PC-3 (cell line): ENCODE measurements around the gene GNA15. TPM values are rescaled to one million over a fixed set of nuclear protein-coding genes. Genes with fewer than 3 reads are reported as not detected.
"Not testable (repeated sequence)": the region's sequence is repeated elsewhere in the genome, so short reads cannot be mapped to it uniquely, and the experiment has no call there.

Experiments
- ATAC-seq: fragments of 200-7000 bp; cut with Tn5 transposase; 2 replicates; pipeline ENCODE4 v1.9.1; 2020; ENCODE audit warnings: mild to moderate bottlenecking, moderate library complexity
- BruUV-seq: library from RNA; stranded (reverse); fragments of 400-500 nt; replicated peaks from 2 replicates; lab custom pipeline; 2021; lab: Mats Ljungman, UMichigan
- CTCF ChIA-PET: fragments of 300-600 bp; sonication (Branson Sonifier 250); formaldehyde crosslinking; loops from one replicate; lab custom pipeline; 2022; ENCODE audit warnings: antibody characterized with exemption; lab: Charles Lee
- POLR2A ChIA-PET: fragments of 300-600 bp; sonication (Branson Sonifier 250); formaldehyde crosslinking; loops from one replicate; lab custom pipeline; 2022; ENCODE audit warnings: antibody characterized with exemption; ENCODE audit not compliant: unreplicated experiment; lab: Charles Lee
- DNase-seq: peaks from one replicate; pipeline ENCODE4 v3.0.0-alpha.2; 2015
- H2AFZ ChIP-seq: fragments of 300-600 bp; sonication (generic); 2 replicates; pipeline ENCODE4 v1.6.0; 2016; ENCODE audit warnings: antibody characterized with exemption, low read length
- H3F3A ChIP-seq: fragments of 300-600 bp; sonication (generic); one replicate; pipeline ENCODE4 v1.6.0; 2017; ENCODE audit warnings: antibody characterized with exemption, low read length, control low read depth, mild to moderate bottlenecking; ENCODE audit not compliant: unreplicated experiment
- H3K27ac ChIP-seq: fragments of 300-600 bp; sonication (generic); 2 replicates; pipeline ENCODE4 v1.5.1; 2016; ENCODE audit warnings: mild to moderate bottlenecking, low read length
- H3K27me3 ChIP-seq: fragments of 300-600 bp; sonication (generic); 2 replicates; pipeline ENCODE4 v1.6.1; 2016; ENCODE audit warnings: low read length, mixed read lengths
- H3K36me3 ChIP-seq: fragments of 300-600 bp; sonication (generic); 2 replicates; pipeline ENCODE4 v1.6.1; 2016; ENCODE audit warnings: low read depth, mixed run types, low read length, mixed read lengths
- H3K4me1 ChIP-seq: fragments of 300-600 bp; sonication (generic); 2 replicates; pipeline ENCODE4 v1.5.1; 2016; ENCODE audit warnings: low read length; ENCODE audit not compliant: insufficient read depth
- H3K4me2 ChIP-seq: fragments of 300-600 bp; sonication (generic); 2 replicates; pipeline ENCODE4 v1.6.0; 2016; ENCODE audit warnings: low read length
- H3K4me3 ChIP-seq: fragments of 300-600 bp; sonication (generic); 2 replicates; pipeline ENCODE4 v1.5.1; 2016; ENCODE audit warnings: mild to moderate bottlenecking, low read length, mixed read lengths
- H3K79me2 ChIP-seq: fragments of 300-600 bp; sonication (generic); 2 replicates; pipeline ENCODE4 v1.6.1; 2017; ENCODE audit warnings: low read length, mixed read lengths
- H3K9ac ChIP-seq: fragments of 300-600 bp; sonication (generic); 2 replicates; pipeline ENCODE4 v1.6.0; 2016; ENCODE audit warnings: mild to moderate bottlenecking, low read length
- H3K9me2 ChIP-seq: fragments of 300-600 bp; sonication (generic); replicated peaks from 2 replicates; pipeline ENCODE4 v1.6.1; 2016; ENCODE audit warnings: mixed run types, low read length, mixed read lengths
- H3K9me3 ChIP-seq: fragments of 300-600 bp; sonication (generic); 2 replicates; pipeline ENCODE4 v1.6.1; 2016; ENCODE audit warnings: low read length, mixed read lengths
- H4K20me1 ChIP-seq: fragments of 300-600 bp; sonication (generic); 2 replicates; pipeline ENCODE4 v1.6.1; 2016; ENCODE audit warnings: low read length, mixed read lengths
- EZH2 ChIP-seq: fragments of 300-600 bp; sonication (generic); IDR thresholded peaks from one replicate; pipeline ENCODE4 v1.6.1; 2017; ENCODE audit warnings: antibody characterized with exemption, mild to moderate bottlenecking, low read length; ENCODE audit not compliant: unreplicated experiment
- EZH2phosphoT487 ChIP-seq: fragments of 300-600 bp; sonication (generic); IDR thresholded peaks from 2 replicates; pipeline ENCODE4 v1.6.1; 2018; ENCODE audit warnings: mild to moderate bottlenecking, antibody characterized with exemption, low read length, borderline replicate concordance
- intact Hi-C: fragments of 100-400 bp; cut with micrococcal nuclease; formaldehyde crosslinking; loops from 2 replicates; pipeline ENCODE4 v1.9.0; 2023
- total RNA-seq: library from RNA; depleted of rRNA; stranded (reverse); fragments of >200 nt; gene quantifications from 2 replicates; pipeline ENCODE4 v1.2.3, GENCODE V29; 2014
- TF ChIP-seq, protein P1 (sequence below): fragments of 300-600 bp; sonication (generic); conservative IDR thresholded peaks from 2 replicates; pipeline ENCODE4 v1.5.1; 2017; ENCODE audit warnings: antibody characterized with exemption, low read depth, mild to moderate bottlenecking, low read length

Gene GNA15
- total RNA-seq, 1 experiment from 2014 or later = not detected

DNA sequence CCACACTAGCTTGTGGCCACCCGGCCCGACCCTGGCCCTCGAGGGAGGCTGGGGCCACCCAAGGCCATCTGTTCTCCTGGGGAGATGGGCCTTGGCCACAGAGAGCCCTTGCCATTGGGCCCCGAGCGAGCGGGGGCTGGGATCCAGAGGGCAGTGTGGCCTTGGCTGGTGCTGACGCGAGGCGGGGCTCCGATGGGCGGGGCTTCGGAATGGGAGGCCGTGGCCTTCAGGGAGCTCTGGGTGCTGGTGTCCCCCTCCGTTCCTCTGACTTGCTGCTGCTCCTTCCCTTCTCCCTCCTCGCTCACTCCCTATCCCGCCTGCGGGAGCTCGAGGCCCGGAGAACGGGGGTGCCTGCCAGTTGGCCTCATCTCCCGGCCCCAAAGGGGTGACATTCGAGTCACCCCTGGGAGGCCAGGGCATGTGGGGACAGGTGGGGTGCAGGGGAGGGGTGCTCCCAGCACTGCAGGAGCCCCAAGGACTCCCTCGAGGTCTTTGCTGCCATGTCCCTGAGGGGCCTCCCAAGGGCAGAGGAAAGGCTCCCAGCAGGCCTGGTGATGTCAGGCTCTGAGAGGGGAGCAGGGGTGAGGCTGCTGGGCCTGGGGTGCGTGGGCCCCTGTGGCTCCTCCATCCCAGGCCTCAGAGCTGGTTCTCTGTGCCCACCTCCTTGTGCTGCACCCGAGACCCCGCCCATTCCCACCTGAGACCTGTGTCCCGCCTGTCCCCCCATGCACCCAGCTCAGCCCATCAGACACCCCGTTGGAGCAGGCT is 54.1 kb downstream of the GNA15 start:
- H3F3A ChIP-seq = no peaks in the 10 kb centered on the region
- H3K9ac ChIP-seq = no peak overlapping the region
- peaks cover 2% of the 10 kb centered on the region; the same call in 1 of the 2 replicates for H3K36me3 ChIP-seq
- H3K4me1 ChIP-seq = peaks cover 10% of the 10 kb centered on the region
- H4K20me1 ChIP-seq = peaks cover 16% of the 10 kb centered on the region
- no peak overlapping the region for H3K27ac ChIP-seq
- ATAC-seq (no peak), DNase-seq (no peak)
- ChIA-PET POLR2A (no interaction called here), CTCF (no interaction called here)
- no peak overlapping the region for H2AFZ ChIP-seq
- no peak overlapping the region for H3K4me2 ChIP-seq
- TF ChIP-seq EZH2phosphoT487 (no peak), EZH2 (no peak)
- TF ChIP-seq, protein P1, sequence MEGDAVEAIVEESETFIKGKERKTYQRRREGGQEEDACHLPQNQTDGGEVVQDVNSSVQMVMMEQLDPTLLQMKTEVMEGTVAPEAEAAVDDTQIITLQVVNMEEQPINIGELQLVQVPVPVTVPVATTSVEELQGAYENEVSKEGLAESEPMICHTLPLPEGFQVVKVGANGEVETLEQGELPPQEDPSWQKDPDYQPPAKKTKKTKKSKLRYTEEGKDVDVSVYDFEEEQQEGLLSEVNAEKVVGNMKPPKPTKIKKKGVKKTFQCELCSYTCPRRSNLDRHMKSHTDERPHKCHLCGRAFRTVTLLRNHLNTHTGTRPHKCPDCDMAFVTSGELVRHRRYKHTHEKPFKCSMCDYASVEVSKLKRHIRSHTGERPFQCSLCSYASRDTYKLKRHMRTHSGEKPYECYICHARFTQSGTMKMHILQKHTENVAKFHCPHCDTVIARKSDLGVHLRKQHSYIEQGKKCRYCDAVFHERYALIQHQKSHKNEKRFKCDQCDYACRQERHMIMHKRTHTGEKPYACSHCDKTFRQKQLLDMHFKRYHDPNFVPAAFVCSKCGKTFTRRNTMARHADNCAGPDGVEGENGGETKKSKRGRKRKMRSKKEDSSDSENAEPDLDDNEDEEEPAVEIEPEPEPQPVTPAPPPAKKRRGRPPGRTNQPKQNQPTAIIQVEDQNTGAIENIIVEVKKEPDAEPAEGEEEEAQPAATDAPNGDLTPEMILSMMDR = no peak
- no peak overlapping the region for H3K4me3 ChIP-seq
- H3K9me3 ChIP-seq = no peaks in the 10 kb centered on the region
- intact Hi-C loops = no loop called here
- H3K9me2 ChIP-seq = no peaks in the 10 kb centered on the region
- no peaks in the 10 kb centered on the region for H3K27me3 ChIP-seq
- peaks cover 77% of the 10 kb centered on the region for H3K79me2 ChIP-seq
- no TSS peak for BruUV-seq

DNA sequence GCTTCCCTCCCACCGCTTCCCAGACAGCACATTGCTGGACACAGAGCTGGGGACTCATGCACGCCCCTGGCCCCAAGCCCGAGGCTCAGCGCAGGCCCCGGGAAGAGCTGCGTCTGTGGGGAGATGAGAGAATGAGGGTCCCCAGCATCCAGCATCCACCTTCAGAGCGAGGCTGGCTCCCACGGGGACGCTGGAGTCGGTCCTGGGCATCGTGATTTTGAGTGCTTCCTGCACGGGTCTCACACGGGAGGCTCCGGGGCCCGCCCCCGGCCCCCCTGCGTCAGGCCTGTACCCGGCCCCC is 54.6 kb downstream of the GNA15 start:
- no peak overlapping the region for H3K9ac ChIP-seq
- H3K27me3 ChIP-seq = no peaks in the 10 kb centered on the region
- no peak overlapping the region for H3K27ac ChIP-seq
- H3K9me3 ChIP-seq = no peaks in the 10 kb centered on the region
- ATAC-seq = no peak
- no peaks in the 10 kb centered on the region for H3K9me2 ChIP-seq
- no peak overlapping the region for H3K4me3 ChIP-seq
- no TSS peak for BruUV-seq
- intact Hi-C loops = no loop called here
- no peak overlapping the region for H3K4me2 ChIP-seq
- ChIA-PET CTCF (no interaction called here), POLR2A (no interaction called here)
- peaks cover 16% of the 10 kb centered on the region for H4K20me1 ChIP-seq
- no peaks in the 10 kb centered on the region for H3F3A ChIP-seq
- TF ChIP-seq EZH2phosphoT487 (no peak), EZH2 (no peak)
- TF ChIP-seq, protein P1 = no peak
- H3K4me1 ChIP-seq = peaks cover 10% of the 10 kb centered on the region
- no peak for DNase-seq
- H3K36me3 ChIP-seq = peaks cover 2% of the 10 kb centered on the region; the same call in 1 of the 2 replicates
- peaks cover 77% of the 10 kb centered on the region for H3K79me2 ChIP-seq
- H2AFZ ChIP-seq = no peak overlapping the region

DNA sequence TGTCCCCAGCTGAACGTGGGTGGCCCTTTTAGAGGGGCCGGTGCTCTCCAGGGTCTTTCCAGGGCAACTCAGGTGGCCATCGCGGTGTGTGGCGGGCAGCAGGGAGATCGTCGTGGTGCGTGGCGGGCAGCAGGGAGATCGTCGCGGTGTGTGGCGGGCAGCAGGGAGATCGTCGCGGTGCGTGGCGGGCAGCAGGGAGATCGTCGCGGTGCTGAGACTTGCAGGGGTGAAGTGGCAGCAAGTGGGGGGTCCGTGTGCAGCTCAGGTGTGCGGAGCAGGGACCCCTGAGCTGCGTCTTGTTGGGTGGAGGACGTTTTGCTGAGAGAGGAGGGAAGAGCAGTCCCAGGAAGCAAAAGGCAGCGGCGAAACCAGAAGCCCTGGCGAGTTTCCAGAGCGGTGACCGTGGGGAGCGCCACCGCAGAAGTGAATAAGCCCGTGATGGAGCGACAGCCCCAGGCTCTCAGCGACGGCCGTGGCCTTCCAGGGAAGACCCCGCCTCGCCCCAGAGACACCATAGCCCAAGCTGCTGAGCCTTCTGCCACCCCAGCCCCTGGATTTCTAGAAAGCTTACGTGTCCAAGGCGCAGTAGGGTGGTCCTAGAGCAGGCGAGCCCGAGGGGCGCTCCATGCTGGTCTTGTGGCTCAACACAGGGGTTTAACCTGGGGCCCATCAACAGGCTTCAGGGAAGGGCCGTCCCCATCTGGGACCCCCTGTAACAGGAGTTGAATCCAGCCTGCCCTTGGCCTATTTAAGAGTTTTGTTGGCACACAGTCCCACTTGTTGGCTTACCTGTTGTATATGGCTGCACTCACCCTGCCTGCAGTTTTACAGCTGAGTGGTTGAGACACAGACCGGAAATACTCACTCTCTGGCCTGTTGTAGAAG is 55.3 kb downstream of the GNA15 start:
- H2AFZ ChIP-seq = no peak overlapping the region
- DNase-seq (no peak), ATAC-seq (no peak)
- no peaks in the 10 kb centered on the region for H3K27me3 ChIP-seq
- peaks cover 2% of the 10 kb centered on the region; the same call in 1 of the 2 replicates for H3K36me3 ChIP-seq
- peaks cover 16% of the 10 kb centered on the region for H4K20me1 ChIP-seq
- no peak overlapping the region for H3K4me3 ChIP-seq
- no peak overlapping the region for H3K4me2 ChIP-seq
- BruUV-seq = no TSS peak
- H3K4me1 ChIP-seq = peaks cover 10% of the 10 kb centered on the region
- no peaks in the 10 kb centered on the region for H3F3A ChIP-seq
- H3K27ac ChIP-seq = no peak overlapping the region
- ChIA-PET POLR2A (no interaction called here), CTCF (interaction anchor here (0.5 kb wide), 1 partner anchor 33 kb away, joined by 3 read pairs; the partner anchor contains the start of gene CELF5)
- peaks cover 73% of the 10 kb centered on the region for H3K79me2 ChIP-seq
- no peak overlapping the region for H3K9ac ChIP-seq
- intact Hi-C loops = no loop called here
- H3K9me3 ChIP-seq = no peaks in the 10 kb centered on the region
- no peak for TF ChIP-seq EZH2phosphoT487
- no peaks in the 10 kb centered on the region for H3K9me2 ChIP-seq

DNA sequence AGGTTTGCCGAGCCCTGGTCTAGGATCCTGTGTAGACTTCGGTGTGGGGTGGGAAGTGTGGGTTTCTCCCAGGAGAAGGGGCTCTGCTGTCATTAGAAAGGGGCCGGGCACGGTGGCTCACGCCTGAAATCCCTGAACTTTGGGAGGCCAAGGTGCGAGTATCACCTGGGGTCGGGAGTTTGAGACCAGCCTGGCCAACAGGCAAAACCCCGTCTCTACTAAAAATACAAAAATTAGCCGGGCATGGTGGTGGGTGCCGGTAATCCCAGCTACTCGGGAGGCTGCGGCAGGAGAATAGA is 55.9 kb downstream of the GNA15 start:
- Histone ChIP-seq H4K20me1 (peaks cover 16% of the 10 kb centered on the region), H3K4me1 (peaks cover 10% of the 10 kb centered on the region), H3K79me2 (peaks cover 67% of the 10 kb centered on the region)
- DNase-seq, H3K9ac ChIP-seq, intact Hi-C loops, H2AFZ ChIP-seq, H3K4me2 ChIP-seq, H3K4me3 ChIP-seq, H3K36me3 ChIP-seq, H3K27ac ChIP-seq, CTCF ChIA-PET, H3K27me3 ChIP-seq, BruUV-seq, H3K9me2 ChIP-seq, POLR2A ChIA-PET, ATAC-seq, H3K9me3 ChIP-seq, H3F3A ChIP-seq: not testable (repeated sequence)
